Brain microvascular endothelial cell (primary cell): Measurements from ENCODE around the gene STRIP1.
"Not testable (repeated sequence)": the region's sequence is repeated elsewhere in the genome, so short reads cannot be mapped to it uniquely, and the experiment has no call there.

Experiments used
- DNase-seq: peaks from one replicate; pipeline ENCODE4 v3.0.0-alpha.2; 2020
- H3K27ac ChIP-seq: fragments of 250-450 bp; sonication (Bioruptor Pico); 2 replicates; pipeline ENCODE4 v1.5.1; 2020; ENCODE audit warnings: mild to moderate bottlenecking, moderate library complexity
- H3K27me3 ChIP-seq: fragments of 250-450 bp; sonication (Bioruptor Pico); replicated peaks from 2 replicates; pipeline ENCODE4 v1.5.1; 2020; ENCODE audit warnings: mild to moderate bottlenecking
- H3K36me3 ChIP-seq: fragments of 250-450 bp; sonication (Bioruptor Pico); replicated peaks from 2 replicates; pipeline ENCODE4 v1.5.1; 2020; ENCODE audit warnings: mild to moderate bottlenecking
- H3K4me3 ChIP-seq: 2 replicates; pipeline ENCODE4 v1.5.1; 2011; ENCODE audit warnings: low read depth, mild to moderate bottlenecking, control low read depth, low read length, moderate library complexity
- CTCF ChIP-seq: IDR thresholded peaks from 2 replicates; pipeline ENCODE4 v1.5.1; 2011; ENCODE audit warnings: low read depth, mild to moderate bottlenecking, moderate library complexity, low read length, control low read depth, inconsistent platforms; ENCODE audit errors: missing control alignments
- in situ Hi-C: cut with HindIII; loops from 2 replicates; pipeline ENCODE4 v1.10.0; 2017; ENCODE audit warnings: low sequenced_read_pairs, low pct_ligation_motif_present

The STRIP1 gene

GRCh38 chr1:110012100-110012780 is 22.2 kb upstream of the STRIP1 start:
- Histone ChIP-seq H3K36me3 (peaks cover 61% of the 10 kb centered on the region), H3K27ac (no peak overlapping the region), H3K4me3 (no peak overlapping the region), H3K27me3 (no peaks in the 10 kb centered on the region)
- in situ Hi-C loops = no loop called here
- no peak for DNase-seq
- TF ChIP-seq CTCF = no peak

- H3K27ac ChIP-seq = no peak overlapping the region
- H3K27me3 ChIP-seq = no peaks in the 10 kb centered on the region
- in situ Hi-C loops = no loop called here
- no peak overlapping the region for H3K4me3 ChIP-seq
- DNase-seq = no peak
- no peak for TF ChIP-seq CTCF
- peaks cover 74% of the 10 kb centered on the region for H3K36me3 ChIP-seq
These were observed 16.6 kb upstream of the STRIP1 start for GRCh38 chr1:110017792-110018191.

- peaks cover 80% of the 10 kb centered on the region for H3K36me3 ChIP-seq
- in situ Hi-C loops = no loop called here
- H3K27ac ChIP-seq = no peak overlapping the region
- no peak for DNase-seq
- H3K4me3 ChIP-seq = no peak overlapping the region
- H3K27me3 ChIP-seq = no peaks in the 10 kb centered on the region
- TF ChIP-seq CTCF = no peak
These were observed 16.0 kb upstream of the STRIP1 start for GRCh38 chr1:110018396-110018795.

- H3K36me3 ChIP-seq = peaks cover 82% of the 10 kb centered on the region
- no peak for TF ChIP-seq CTCF
- no peak overlapping the region for H3K4me3 ChIP-seq
- no peak overlapping the region for H3K27ac ChIP-seq
- no peak for DNase-seq
- no peaks in the 10 kb centered on the region for H3K27me3 ChIP-seq
- in situ Hi-C loops = no loop called here
These were observed 14.7 kb upstream of the STRIP1 start for GRCh38 chr1:110019770-110020169.

GRCh38 chr1:110021285-110021684 is 13.1 kb upstream of the STRIP1 start:
- Histone ChIP-seq H3K4me3 (no peak overlapping the region), H3K27me3 (no peaks in the 10 kb centered on the region), H3K27ac (no peak overlapping the region), H3K36me3 (peaks cover 73% of the 10 kb centered on the region)
- in situ Hi-C loops = no loop called here
- DNase-seq = peak; percentile 24
- TF ChIP-seq CTCF = no peak

- H3K4me3 ChIP-seq = no peak overlapping the region
- in situ Hi-C loops = no loop called here
- no peak for TF ChIP-seq CTCF
- H3K27me3 ChIP-seq = no peaks in the 10 kb centered on the region
- peaks cover 41% of the 10 kb centered on the region for H3K36me3 ChIP-seq
- DNase-seq = no peak
- H3K27ac ChIP-seq = no peak overlapping the region
These were observed 9.8 kb upstream of the STRIP1 start for GRCh38 chr1:110024613-110025012.

- H3K4me3 ChIP-seq, H3K27me3 ChIP-seq, H3K36me3 ChIP-seq, in situ Hi-C loops, H3K27ac ChIP-seq, DNase-seq: not testable (repeated sequence)
These were observed 3.7 kb upstream of the STRIP1 start for GRCh38 chr1:110030687-110031086.
